CD8-positive, alpha-beta memory T cell (primary cell): ENCODE measurements around the gene SLC8A1. TPM values are rescaled to one million over a fixed set of nuclear protein-coding genes. Genes with fewer than 3 reads are reported as not detected.
"Not testable (repeated sequence)": the region's sequence is repeated elsewhere in the genome, so short reads cannot be mapped to it uniquely, and the experiment has no call there.

Experiments
- CTCF ChIA-PET: fragments of 350-600 bp; sonication (Branson Sonifier 250); formaldehyde crosslinking; loops from one replicate; lab custom pipeline; 2021; ENCODE audit warnings: antibody characterized with exemption; lab: Charles Lee
- POLR2A ChIA-PET: fragments of 350-600 bp; sonication (Branson Sonifier 250); formaldehyde crosslinking; loops from one replicate; lab custom pipeline; 2021; ENCODE audit warnings: antibody characterized with exemption; lab: Charles Lee
- DNase-seq, 5 donors: peaks; one replicate each; pipeline versions ENCODE4 v3.0.0 to v3.0.0-alpha.2; 2020 to 2022; ENCODE audit warnings: mixed read lengths in 1 of 5
- H3K27ac ChIP-seq: one replicate; pipeline ENCODE4 v1.7.0; 2013; ENCODE audit warnings: low read depth, mild to moderate bottlenecking, low read length, moderate library complexity
- H3K27me3 ChIP-seq: 2 replicates; pipeline ENCODE4 v1.7.0; 2013; ENCODE audit warnings: low read length, mild to moderate bottlenecking; ENCODE audit not compliant: insufficient read depth, poor library complexity, severe bottlenecking
- H3K36me3 ChIP-seq: 2 replicates; pipeline ENCODE4 v1.7.0; 2013; ENCODE audit warnings: mild to moderate bottlenecking, low read length, moderate library complexity; ENCODE audit not compliant: insufficient read depth
- H3K4me1 ChIP-seq: 2 replicates; pipeline ENCODE4 v1.7.0; 2013; ENCODE audit warnings: mild to moderate bottlenecking, low read length, moderate library complexity; ENCODE audit not compliant: insufficient read depth
- H3K4me3 ChIP-seq: 2 replicates; pipeline ENCODE4 v1.7.0; 2013; ENCODE audit warnings: mild to moderate bottlenecking, low read length
- H3K9me3 ChIP-seq: 2 replicates; pipeline ENCODE4 v1.7.0; 2013; ENCODE audit warnings: mild to moderate bottlenecking, low read length
- H3K27ac Mint-ChIP-seq, 8 donors: one replicate each; pipeline ENCODE4 v1.8.0; 2020 to 2021; ENCODE audit warnings: mixed read lengths in 8 of 8, mild to moderate bottlenecking in 6 of 8, inconsistent platforms in 3 of 8, moderate library complexity in 3 of 8
- H3K27me3 Mint-ChIP-seq, 2 donors: one replicate each; pipeline ENCODE4 v1.8.0; 2020 to 2021; ENCODE audit warnings: mixed read lengths in 2 of 2, mild to moderate bottlenecking in 1 of 2, moderate library complexity in 1 of 2
- H3K36me3 Mint-ChIP-seq, 3 donors: one replicate each; pipeline ENCODE4 v1.8.0; 2020 to 2021; ENCODE audit warnings: mixed read lengths in 3 of 3, inconsistent platforms in 1 of 3, mild to moderate bottlenecking in 1 of 3
- H3K4me1 Mint-ChIP-seq, 3 donors: one replicate each; pipeline ENCODE4 v1.8.0; 2020 to 2021; ENCODE audit warnings: mixed read lengths in 3 of 3, inconsistent platforms in 1 of 3, mild to moderate bottlenecking in 1 of 3
- H3K4me3 Mint-ChIP-seq, 7 donors: one replicate each; pipeline ENCODE4 v1.8.0; 2020 to 2021; ENCODE audit warnings: mixed read lengths in 7 of 7, mild to moderate bottlenecking in 6 of 7, moderate library complexity in 4 of 7, inconsistent platforms in 2 of 7
- H3K9me3 Mint-ChIP-seq, 5 donors: one replicate each; pipeline ENCODE4 v1.8.0; 2020 to 2022; ENCODE audit warnings: mixed read lengths in 5 of 5, mild to moderate bottlenecking in 3 of 5, moderate library complexity in 2 of 5, inconsistent platforms in 1 of 5
- polyA plus RNA-seq: library from polyadenylated mRNA; unstranded; fragments of 300-500 nt; fragmentation: Illumina TruSeq; gene quantifications from one replicate; pipeline ENCODE4 v1.2.3, GENCODE V29; 2021
- total RNA-seq, 2 experiments: library from RNA; stranded (reverse); gene quantifications; one replicate each; pipeline ENCODE4 v1.2.3, GENCODE V29; 2021

The SLC8A1 gene
- total and polyA plus RNA-seq, 3 experiments from 2014 or later: 0.15 to 0.22 TPM; not detected in 1

GRCh38 chr2:40087927-40088326 lies 364.0 kb downstream of the SLC8A1 start:
- H3K36me3 Mint-ChIP-seq: peaks cover 0 to 2% (median 0%) of the 10 kb centered on the region in 3 donors
- no peaks in the 10 kb centered on the region for H3K9me3 ChIP-seq

GRCh38 chr2:40087434-40087833 lies 364.5 kb downstream of the SLC8A1 start:
- POLR2A ChIA-PET: no interaction called here
- no peak for DNase-seq
- Mint-ChIP-seq H3K27ac (no peak overlapping the region), H3K36me3 (peaks cover 0 to 2% (median 0%) of the 10 kb centered on the region in 3 donors), H3K4me3 (no peak overlapping the region), H3K4me1 (no peaks in the 10 kb centered on the region), H3K9me3 (peaks cover 0 to 5% (median 3%) of the 10 kb centered on the region in 5 donors), H3K27me3 (no peaks in the 10 kb centered on the region)
- H3K36me3 ChIP-seq: no peaks in the 10 kb centered on the region
- H3K27ac ChIP-seq: no peak overlapping the region
- no peaks in the 10 kb centered on the region for H3K4me1 ChIP-seq
- no peak overlapping the region for H3K4me3 ChIP-seq
- CTCF ChIA-PET: no interaction called here
- H3K27me3 ChIP-seq: no peaks in the 10 kb centered on the region
- H3K9me3 ChIP-seq: no peaks in the 10 kb centered on the region

More at GRCh38 chr2:40087927-40088326, 364.0 kb downstream of the SLC8A1 start:
- Mint-ChIP-seq H3K4me3 (no peak overlapping the region), H3K27me3 (no peaks in the 10 kb centered on the region), H3K9me3 (peaks cover 0 to 5% (median 3%) of the 10 kb centered on the region in 5 donors), H3K27ac (no peak overlapping the region), H3K4me1 (no peaks in the 10 kb centered on the region)
- Histone ChIP-seq H3K27ac (no peak overlapping the region), H3K27me3 (no peaks in the 10 kb centered on the region), H3K4me3 (no peak overlapping the region), H3K4me1 (no peaks in the 10 kb centered on the region), H3K36me3 (no peaks in the 10 kb centered on the region)
- CTCF ChIA-PET: no interaction called here
- POLR2A ChIA-PET: no interaction called here
- DNase-seq: no peak

DNA sequence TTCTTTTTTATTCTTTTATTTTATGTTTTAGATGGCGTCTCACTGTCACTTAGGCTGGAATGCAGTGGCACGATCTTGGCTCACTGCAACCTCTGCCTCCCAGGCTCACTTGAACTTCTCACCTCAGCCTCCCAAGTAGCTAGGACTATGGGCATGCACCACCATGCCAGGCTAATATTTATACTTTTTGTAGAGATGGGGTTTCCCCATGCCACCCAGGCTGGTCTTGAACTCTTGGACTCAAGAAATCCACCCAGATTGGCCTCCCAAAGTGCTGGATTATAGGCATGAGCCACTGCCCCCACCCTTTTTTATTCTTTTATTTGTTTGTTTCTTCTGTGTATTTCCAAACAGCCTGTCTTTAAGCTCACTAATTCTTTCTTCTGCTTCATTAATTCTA lies 366.1 kb downstream of the SLC8A1 start:
- H3K4me1 Mint-ChIP-seq: no peaks in the 10 kb centered on the region
- no peaks in the 10 kb centered on the region for H3K36me3 ChIP-seq
- CTCF ChIA-PET: no interaction called here
- no peak for DNase-seq
- H3K9me3 Mint-ChIP-seq: peaks cover 0 to 10% (median 3%) of the 10 kb centered on the region in 5 donors
- no peaks in the 10 kb centered on the region for H3K4me1 ChIP-seq
- no peaks in the 10 kb centered on the region for H3K9me3 ChIP-seq
- no peak overlapping the region for H3K4me3 ChIP-seq
- H3K27me3 Mint-ChIP-seq: no peaks in the 10 kb centered on the region
- no peaks in the 10 kb centered on the region for H3K36me3 Mint-ChIP-seq
- POLR2A ChIA-PET: no interaction called here
- H3K4me3 Mint-ChIP-seq: no peak overlapping the region
- no peaks in the 10 kb centered on the region for H3K27me3 ChIP-seq
- H3K27ac Mint-ChIP-seq: no peak overlapping the region
- no peak overlapping the region for H3K27ac ChIP-seq

- CTCF ChIA-PET: interaction anchor here (1.0 kb wide), 1 partner anchor 12 kb away, joined by 3 read pairs; no protein-coding TSS in a partner anchor
Observed at GRCh38 chr2:40073336-40073735, 378.6 kb downstream of the SLC8A1 start.

GRCh38 chr2:40072442-40073232 lies 379.3 kb downstream of the SLC8A1 start:
- no peaks in the 10 kb centered on the region for H3K4me1 Mint-ChIP-seq
- DNase-seq: no peak
- H3K9me3 ChIP-seq: no peaks in the 10 kb centered on the region
- no peak overlapping the region for H3K4me3 Mint-ChIP-seq
- no peak overlapping the region for H3K4me3 ChIP-seq
- ChIA-PET CTCF (interaction anchor here (1.0 kb wide), 1 partner anchor 11 kb away, joined by 3 read pairs; no protein-coding TSS in a partner anchor), POLR2A (no interaction called here)
- H3K36me3 Mint-ChIP-seq: no peaks in the 10 kb centered on the region
- H3K4me1 ChIP-seq: no peaks in the 10 kb centered on the region
- H3K36me3 ChIP-seq: no peaks in the 10 kb centered on the region
- no peak overlapping the region for H3K27ac Mint-ChIP-seq
- peaks cover 0 to 20% (median 11%) of the 10 kb centered on the region in 5 donors for H3K9me3 Mint-ChIP-seq
- H3K27me3 ChIP-seq: no peaks in the 10 kb centered on the region
- no peaks in the 10 kb centered on the region for H3K27me3 Mint-ChIP-seq
- no peak overlapping the region for H3K27ac ChIP-seq

More at GRCh38 chr2:40073336-40073735, 378.6 kb downstream of the SLC8A1 start:
- H3K27me3 ChIP-seq, H3K27me3 Mint-ChIP-seq, H3K36me3 Mint-ChIP-seq, DNase-seq, H3K4me1 Mint-ChIP-seq, H3K4me1 ChIP-seq, H3K9me3 ChIP-seq, H3K4me3 Mint-ChIP-seq, POLR2A ChIA-PET, H3K27ac ChIP-seq, H3K27ac Mint-ChIP-seq, H3K36me3 ChIP-seq, H3K4me3 ChIP-seq: not testable (repeated sequence)
- H3K9me3 Mint-ChIP-seq: peaks cover 0 to 20% (median 11%) of the 10 kb centered on the region in 5 donors

DNA sequence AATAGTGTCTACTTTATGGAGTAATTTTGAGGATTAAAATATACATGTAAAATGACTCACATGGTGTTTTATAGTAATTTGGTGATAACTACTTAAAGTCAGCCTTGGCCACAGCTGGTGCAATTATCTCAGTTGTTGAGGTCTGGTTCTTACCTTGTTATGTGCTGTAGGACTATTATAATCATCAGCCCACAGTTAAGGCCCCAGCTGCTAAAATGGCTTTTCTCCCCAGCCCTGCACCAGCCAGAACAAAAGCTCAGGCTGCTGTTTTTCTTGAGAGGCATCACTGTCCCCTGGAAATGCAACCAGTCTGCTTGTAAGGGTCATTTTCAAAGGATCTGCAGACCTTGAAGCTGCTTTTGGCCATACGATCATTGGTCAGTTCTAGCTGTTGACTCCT lies 389.5 kb downstream of the SLC8A1 start:
- H3K27me3 Mint-ChIP-seq: no peaks in the 10 kb centered on the region
- no peaks in the 10 kb centered on the region for H3K27me3 ChIP-seq
- H3K9me3 Mint-ChIP-seq: peaks cover 0 to 8% (median 4%) of the 10 kb centered on the region in 5 donors

DNA sequence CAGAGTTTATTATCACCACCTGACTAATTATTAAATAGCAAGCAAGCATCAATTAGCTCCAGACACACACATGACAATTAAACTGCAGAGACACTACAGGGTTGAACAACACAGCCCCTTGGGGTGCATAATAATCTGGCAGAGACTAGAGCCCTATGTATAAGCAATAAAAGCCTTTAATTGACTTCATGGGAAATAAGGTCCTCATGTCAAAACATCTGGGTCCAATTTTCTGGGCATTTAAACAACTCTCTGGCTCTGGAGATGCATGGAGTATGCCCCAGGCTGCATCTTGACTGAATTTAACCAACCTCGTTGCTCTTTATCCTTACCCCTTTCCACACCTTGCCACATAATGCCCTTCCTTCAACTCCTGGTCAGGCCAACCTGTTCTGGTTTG lies 402.1 kb downstream of the SLC8A1 start:
- no peak overlapping the region for H3K27ac ChIP-seq
- no peaks in the 10 kb centered on the region for H3K9me3 ChIP-seq
- no peak overlapping the region for H3K4me3 ChIP-seq
- no peak overlapping the region for H3K4me3 Mint-ChIP-seq
- no peaks in the 10 kb centered on the region for H3K27me3 ChIP-seq
- ChIA-PET CTCF (no interaction called here), POLR2A (no interaction called here)
- H3K4me1 ChIP-seq: no peaks in the 10 kb centered on the region
- no peaks in the 10 kb centered on the region for H3K36me3 Mint-ChIP-seq
- H3K27ac Mint-ChIP-seq: no peak overlapping the region
- H3K4me1 Mint-ChIP-seq: no peaks in the 10 kb centered on the region
- H3K9me3 Mint-ChIP-seq: peaks cover 0 to 2% (median 0%) of the 10 kb centered on the region in 5 donors
- H3K36me3 ChIP-seq: no peaks in the 10 kb centered on the region
- DNase-seq: no peak
- no peaks in the 10 kb centered on the region for H3K27me3 Mint-ChIP-seq

More for the DNA sequence above, 389.5 kb downstream of the SLC8A1 start:
- no peaks in the 10 kb centered on the region for H3K36me3 ChIP-seq
- no peaks in the 10 kb centered on the region for H3K4me1 ChIP-seq
- H3K36me3 Mint-ChIP-seq: no peaks in the 10 kb centered on the region
- no peak overlapping the region for H3K27ac ChIP-seq
- H3K9me3 ChIP-seq: no peaks in the 10 kb centered on the region
- no peak overlapping the region for H3K4me3 ChIP-seq
- DNase-seq: no peak
- H3K4me1 Mint-ChIP-seq: no peaks in the 10 kb centered on the region
- H3K27ac Mint-ChIP-seq: no peak overlapping the region
- no peak overlapping the region for H3K4me3 Mint-ChIP-seq
- ChIA-PET POLR2A (no interaction called here), CTCF (no interaction called here)

GRCh38 chr2:40048506-40048905 lies 403.4 kb downstream of the SLC8A1 start:
- H3K36me3 ChIP-seq: no peaks in the 10 kb centered on the region
- Mint-ChIP-seq H3K27ac (no peak overlapping the region), H3K36me3 (no peaks in the 10 kb centered on the region)

More at GRCh38 chr2:40048506-40048905, 403.4 kb downstream of the SLC8A1 start:
- no peak for DNase-seq
- no peaks in the 10 kb centered on the region for H3K4me1 ChIP-seq
- Mint-ChIP-seq H3K4me1 (no peaks in the 10 kb centered on the region), H3K4me3 (no peak overlapping the region), H3K27me3 (no peaks in the 10 kb centered on the region), H3K9me3 (peaks cover 0 to 2% (median 0%) of the 10 kb centered on the region in 5 donors)
- ChIA-PET CTCF (no interaction called here), POLR2A (no interaction called here)
- no peaks in the 10 kb centered on the region for H3K9me3 ChIP-seq
- H3K27me3 ChIP-seq: no peaks in the 10 kb centered on the region
- H3K27ac ChIP-seq: no peak overlapping the region
- no peak overlapping the region for H3K4me3 ChIP-seq
